ENCODE results near the gene CAMK2D.

Gene CAMK2D

DNA sequence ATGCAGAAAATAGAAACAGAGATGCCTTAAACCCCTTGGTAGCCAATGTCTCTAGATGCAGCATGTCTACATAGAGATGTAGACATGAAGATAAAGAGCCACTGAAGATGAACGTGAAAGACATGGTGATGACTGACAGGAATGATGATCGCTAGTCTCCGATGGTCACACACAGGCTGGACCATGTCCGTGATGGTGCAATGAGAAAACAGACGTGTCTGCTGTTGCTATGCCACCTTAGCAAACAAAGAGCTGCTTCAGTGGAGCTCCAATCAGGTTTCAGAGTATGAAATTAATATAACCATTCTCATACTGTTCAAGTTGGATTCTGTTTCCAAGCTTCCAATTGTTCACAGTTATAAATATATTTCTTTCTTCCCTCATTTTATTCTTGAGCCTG, 256.5 kb downstream of the CAMK2D start:
- DNase-seq = no peak

DNA sequence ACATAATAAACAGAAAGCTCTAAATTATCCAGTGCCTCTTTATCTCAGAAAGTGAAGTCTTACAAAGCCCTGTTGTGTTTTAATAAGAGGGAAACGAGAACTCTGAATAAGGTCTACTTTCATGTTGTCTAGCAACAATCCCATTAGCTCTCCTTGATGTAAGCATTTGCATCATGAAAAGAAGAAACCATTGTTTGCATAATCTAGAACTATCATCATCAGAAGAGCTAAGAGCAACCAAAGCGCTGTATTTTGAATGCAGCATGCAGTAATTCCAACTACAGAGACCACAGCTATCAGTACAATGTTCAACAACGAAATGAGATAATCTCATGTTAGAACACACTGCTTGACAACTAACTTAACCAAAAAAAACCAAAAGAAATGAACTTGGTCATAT, 257.1 kb downstream of the CAMK2D start:
- no peak for DNase-seq

DNA sequence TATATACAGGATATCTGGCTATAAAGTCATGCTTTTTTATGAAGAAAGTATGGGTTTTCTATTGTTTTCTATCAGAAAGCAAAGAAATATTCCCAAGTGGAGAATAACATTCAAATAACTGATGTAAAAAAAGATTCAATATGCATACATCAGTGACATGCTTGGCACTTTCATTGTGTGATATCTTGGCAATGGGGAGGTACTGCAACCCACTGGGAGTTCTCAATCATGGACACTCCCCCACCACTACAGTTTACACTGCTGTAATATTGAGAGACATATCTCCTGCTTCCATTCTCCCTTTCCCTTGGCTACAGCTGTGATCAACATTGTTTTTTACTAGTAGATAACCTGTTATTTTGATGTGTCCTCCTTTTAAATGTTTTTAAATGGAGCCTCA, 257.8 kb downstream of the CAMK2D start:
- DNase-seq = no peak

DNA sequence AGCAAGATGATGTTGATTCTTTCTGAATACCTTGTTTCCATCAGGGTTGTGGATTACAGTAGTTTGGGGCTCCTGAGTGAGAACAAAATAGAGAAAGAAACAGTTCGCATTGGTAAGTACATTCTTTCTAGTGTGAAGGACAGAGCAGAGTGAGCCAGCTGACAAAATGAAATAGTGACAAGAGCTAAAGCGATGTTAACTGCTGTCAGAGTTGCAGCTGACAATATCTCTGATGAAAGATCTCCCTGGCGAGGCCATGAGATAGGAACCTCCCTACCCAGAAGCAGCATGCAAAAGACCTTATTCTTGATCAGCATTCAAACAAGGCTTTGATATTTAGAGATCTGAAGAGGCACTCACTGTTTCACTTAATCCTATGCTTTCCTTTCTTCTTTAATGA, 258.6 kb downstream of the CAMK2D start:
- DNase-seq = no peak

DNA sequence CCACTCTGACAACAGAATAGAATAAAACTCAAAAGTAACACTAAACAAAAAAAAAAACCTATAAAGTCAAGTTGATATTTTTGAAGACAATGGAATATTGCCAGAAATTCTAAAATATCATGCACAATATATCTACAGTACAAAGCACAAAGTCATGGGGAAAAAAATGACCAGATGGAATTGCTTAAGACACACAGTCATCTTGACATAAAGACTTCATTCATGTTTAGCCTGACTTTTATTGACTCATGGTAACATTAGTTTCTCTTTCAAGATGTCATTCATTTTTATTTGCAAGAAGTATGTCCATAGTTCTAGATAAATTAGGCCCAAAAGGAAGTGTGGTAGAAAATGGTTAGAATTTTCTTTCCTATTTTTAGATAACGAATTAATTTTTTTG, 259.1 kb downstream of the CAMK2D start:
- peak; percentile 54 for DNase-seq

DNA sequence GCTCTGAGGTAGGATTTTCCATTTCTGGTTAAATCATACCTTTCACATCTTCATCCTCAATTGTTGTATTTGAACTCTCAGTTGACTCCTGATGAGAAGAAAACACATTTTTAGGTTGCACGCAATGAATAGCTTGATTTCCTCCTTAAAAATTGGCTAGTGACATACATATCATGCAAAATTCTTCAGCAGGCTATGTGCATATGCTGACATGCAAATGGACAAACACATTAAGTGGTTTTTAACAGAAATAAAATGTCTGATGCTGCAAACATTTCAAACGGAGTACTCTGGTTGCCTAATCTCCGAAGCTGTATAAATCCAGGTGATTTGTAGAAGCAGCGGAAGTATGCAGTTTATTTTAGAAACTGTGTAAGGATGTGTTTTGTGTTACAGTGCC, 261.1 kb downstream of the CAMK2D start:
- DNase-seq = no peak

DNA sequence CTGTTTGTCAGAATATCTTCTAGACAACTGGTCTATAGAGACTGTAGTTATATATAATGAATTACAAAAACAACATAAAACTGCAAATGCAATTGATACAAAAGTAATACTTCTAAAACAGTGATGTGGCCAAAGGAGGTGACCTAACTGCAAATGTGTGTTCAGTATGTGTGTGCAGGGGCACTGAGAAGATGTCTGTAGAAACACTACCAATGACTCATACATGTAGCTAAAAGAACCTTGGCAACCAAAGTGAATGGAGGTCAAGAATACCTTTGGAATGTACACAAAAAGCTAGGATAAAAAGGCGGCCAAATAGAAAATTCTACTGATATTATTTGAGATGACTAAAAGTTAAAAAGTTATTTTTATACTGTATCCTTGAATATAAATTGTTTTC, 261.8 kb downstream of the CAMK2D start:
- no peak for DNase-seq

DNA sequence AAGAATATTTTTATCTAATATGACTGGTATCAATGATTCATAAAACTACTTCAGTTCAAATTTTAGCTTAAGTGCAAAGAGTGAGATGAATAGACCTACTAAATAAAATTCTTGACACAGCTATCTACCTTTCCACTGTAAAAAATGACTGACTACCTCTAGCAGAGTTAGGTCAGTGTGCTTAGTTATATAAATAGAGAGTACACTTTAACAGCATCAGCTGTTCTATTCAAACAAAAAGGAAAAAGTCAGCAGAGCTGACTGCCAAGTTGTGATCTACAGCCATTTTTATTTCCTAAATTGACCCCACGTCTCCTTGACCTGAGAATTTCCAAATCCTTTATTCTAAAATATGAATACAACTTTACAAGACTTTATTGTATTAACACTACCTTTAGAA, 262.4 kb downstream of the CAMK2D start:
- DNase-seq = no peak

DNA sequence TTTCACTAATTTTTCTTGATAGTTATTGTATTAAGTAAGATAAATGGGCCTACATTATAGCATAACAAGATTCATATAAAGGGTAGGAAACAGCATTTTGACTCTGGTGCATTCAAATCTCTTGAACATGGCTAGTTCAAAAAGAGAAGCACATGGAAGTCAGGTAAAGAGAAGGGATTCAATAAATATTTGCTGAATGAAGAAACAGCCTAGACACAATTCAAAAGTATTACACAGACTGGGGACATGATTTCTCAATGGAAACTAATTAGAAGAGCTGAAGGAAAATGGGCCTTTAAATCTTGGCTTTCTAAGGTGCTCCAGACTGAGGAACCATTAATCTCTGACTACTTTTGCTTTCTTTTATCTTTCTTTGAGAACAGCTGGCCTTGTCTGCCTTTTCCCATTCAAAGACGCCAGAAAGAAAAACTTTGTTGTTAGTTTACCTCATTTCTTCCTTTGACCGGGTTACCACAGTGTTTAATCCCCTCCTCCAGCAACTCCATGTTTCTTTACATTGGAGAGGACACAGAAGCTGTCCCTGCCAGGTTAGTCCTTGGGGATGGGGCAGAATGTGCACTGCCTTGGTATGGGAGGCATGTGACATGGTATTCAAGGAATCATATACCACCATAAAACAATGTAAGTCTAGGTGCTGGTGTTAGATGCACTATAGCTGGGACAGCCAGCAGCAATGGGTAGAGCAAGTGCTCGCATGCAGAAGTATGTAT, 264.2 kb downstream of the CAMK2D start:
- no peak for DNase-seq

DNA sequence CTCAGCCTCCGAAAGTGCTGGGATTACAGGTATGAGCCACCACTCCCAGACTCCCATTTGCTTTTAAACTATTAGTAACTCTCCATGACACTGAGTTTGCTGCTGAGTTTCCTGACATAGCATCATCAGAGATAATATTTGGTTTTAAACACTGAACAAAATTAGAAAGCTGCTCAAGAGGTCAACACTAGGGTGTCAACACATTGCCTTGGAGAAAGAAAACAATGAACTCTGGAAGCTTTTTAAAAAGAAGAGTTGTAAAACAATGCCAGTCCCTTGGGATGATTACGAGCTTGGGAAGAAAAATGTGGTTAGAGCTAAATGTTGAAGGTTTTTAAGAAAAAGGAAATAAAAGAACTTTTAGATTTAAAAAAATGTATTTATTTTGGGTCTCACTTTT, 264.8 kb downstream of the CAMK2D start:
- no peak for DNase-seq

DNA sequence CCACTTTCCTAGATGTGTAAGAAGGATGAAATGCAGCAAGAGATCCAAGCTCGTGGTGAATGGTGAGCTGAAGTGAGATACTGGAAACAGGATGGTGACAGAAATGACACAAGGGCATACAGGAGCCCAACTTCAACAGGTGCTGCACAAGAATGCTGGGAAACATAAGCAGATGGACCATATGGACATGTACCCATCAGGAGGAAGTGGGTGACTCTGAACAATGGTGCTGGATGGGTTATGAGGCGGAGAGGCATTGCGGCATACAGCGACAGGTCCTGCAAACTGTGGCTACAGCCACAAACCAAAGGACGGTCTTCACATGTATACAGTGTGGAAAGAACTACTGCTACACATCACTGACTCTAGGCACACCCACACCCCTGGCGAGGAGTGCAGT, 265.7 kb downstream of the CAMK2D start:
- no peak for DNase-seq

DNA sequence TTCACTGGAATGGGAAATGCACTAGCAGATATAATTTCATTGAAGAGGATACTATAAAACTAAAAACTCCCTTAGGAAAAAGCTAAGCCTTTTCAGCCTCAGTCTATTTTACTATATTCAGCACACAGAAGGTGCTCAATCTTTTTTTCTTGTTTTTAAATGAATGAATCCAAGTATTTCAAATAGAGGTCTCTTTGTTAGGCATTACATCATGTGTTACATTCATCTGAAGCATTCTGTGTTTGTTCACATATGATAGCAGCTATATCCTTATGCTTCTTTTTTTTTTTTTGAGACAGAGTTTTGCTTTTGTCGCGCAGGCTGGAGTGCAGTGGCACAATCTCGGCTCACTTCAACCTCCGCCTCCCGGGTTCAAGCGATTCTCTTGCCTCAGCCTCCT, 278.4 kb downstream of the CAMK2D start:
- no peak for DNase-seq

DNA sequence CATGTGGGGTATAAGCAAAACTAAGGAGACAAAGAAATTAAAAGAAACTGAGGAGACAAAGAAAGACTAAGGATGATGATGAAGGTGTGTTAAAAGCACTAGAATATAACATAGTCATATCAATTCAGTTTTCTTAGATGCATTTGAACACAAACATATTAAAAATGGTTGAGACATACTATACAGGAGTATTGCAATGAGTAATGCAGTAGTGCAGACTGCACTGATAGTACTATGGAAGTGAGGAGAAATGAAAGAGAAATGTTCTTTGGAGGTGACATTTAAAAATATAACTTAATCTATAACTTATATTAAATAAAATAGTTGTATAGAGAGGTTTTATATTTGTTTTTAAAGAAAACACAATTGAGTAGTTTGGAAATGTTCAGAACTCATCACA, 279.2 kb downstream of the CAMK2D start:
- no peak for DNase-seq

DNA sequence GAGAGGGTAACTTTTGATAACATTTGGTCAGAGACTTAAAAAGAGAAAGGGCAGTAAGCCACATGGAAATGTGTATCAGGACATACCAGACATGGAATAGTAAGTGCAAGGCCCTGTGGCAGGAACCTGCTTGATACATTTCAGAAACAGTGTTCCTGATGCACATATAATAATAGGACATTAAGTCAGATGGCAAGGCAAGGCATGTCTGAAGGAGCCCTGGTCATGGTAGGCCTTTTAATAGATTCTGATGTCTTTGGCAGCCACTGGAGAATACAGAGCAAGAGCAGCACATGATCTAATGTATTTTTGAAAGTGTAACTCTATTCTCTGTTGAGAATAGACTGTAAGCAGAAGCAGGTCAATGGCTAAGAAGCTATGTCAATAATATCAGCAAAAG, 279.7 kb downstream of the CAMK2D start:
- no peak for DNase-seq

DNA sequence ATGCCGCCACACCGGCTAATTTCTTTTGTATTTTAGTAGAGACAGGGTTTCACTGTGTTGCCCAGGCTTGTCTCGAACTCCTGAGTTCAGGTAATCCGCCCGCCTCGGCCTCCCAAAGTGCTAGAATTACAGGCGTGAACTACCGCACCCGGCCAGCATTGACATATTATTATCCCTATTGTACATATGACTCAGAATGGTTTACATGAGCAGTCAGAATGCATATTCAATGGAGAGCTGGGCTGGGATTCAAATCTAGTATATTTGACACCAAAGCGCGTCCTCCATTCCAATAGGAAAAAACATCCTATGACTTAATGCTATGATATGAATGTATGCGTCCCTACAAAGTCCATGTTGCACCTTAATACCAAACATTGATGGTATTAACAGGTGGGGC, 281.4 kb downstream of the CAMK2D start:
- no peak for DNase-seq

DNA sequence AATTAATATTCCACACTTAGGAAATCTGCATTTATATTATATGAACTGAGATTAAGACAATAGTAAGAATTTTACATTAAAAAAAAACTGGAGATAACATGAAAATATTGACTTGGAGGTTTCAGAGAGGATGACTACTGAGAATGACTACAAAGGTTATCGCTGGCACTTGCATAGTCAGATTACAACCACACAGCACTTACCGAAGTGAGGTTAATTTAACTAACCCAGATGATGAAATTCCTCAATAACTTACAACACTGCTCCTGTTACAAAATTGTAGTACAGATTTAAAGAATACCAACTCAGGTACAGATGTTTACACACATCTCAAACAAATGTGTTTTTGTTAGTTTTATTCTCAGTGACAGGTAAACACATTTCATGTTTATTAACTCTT, 283.5 kb downstream of the CAMK2D start:
- DNase-seq = no peak

DNA sequence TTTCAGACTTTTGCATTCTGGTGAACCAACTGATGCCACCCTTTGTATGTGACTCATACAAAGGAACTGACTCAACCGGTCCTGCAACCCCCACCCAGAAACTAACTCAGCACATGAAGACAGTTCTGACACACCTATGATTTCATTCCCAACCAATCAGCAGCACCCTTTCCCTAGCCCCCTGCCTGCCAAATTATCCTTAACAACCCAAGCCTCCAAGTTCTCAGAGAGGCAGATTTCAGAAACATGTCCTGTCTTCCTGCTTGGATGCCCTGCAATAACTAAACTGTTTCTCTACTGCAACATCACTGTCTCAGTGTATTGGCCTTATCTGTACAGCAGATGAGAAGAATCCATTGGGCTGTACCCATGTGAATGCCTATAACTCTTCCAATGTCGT, 284.7 kb downstream of the CAMK2D start:
- DNase-seq = peak; percentile 10

DNA sequence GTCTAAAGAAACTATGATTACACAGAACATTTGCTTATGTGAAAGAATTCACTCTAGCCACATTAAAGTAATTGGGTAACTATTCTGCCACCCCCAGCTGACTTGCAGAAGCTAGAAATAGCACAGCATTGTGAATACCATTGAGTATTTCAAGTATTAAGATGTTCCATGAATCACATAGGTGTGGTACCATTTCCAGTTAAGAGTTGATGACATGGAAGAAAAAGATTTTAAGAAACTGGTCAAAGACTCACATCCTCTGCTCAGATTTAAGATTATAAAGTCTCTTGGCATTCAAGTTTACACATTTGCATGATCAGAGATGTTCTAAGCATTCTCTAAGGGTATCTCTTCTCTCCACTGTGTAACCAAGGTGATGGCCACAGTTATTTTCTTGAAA, 287.5 kb downstream of the CAMK2D start:
- peak; percentile 42 for DNase-seq

DNA sequence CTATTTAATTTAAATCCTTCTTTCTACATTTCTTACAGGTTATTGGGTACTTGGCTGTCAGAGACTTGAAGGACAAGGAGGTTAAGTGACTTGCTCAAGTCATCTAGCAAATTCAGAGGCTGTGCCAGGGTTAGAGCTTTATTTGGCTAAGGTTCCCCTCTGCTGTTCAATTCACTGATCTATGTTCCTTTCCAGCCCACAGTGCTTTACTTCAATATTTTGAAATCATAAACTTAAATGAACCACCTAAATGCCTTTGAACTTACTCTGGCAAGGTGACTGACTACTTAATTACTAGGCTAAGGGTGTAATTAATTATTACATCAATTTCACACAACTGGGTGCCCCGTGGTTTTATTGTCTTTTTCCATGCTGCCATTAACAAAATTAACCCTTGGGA, 288.7 kb downstream of the CAMK2D start:
- DNase-seq = no peak

DNA sequence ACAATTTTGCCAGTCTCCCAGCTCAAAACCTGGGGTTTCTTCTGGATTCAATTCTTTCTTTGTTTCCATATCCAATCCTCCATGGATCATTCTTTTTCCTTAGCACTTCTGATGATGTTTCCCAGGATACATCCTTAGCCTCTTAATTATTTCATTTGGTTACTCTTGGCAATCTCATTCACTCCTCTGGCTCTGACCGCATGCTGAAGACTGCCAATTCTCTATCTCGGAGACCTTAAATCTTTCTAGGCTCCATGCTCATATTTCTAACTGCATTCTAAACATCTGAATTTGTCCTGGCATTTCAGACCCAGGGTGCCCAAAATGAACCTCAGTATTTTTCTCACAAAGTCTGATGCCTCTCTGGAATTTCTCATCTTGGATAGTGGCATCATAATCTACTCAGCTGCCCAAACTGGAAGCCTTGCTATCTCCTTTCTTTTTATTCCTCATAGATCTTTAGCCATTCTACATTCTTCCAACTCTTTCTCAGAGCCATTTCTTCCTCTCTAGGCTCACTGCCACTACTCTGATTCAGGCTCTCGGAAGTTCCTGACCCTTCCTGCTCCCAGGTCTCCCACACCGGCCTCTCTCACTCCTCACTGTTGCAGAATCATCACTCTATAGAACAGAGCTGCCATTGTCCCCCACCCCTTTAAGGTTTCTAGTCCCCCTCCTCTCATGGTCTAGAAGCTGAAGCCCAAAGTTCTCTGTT, 290.2 kb downstream of the CAMK2D start:
- no peak for DNase-seq

DNA sequence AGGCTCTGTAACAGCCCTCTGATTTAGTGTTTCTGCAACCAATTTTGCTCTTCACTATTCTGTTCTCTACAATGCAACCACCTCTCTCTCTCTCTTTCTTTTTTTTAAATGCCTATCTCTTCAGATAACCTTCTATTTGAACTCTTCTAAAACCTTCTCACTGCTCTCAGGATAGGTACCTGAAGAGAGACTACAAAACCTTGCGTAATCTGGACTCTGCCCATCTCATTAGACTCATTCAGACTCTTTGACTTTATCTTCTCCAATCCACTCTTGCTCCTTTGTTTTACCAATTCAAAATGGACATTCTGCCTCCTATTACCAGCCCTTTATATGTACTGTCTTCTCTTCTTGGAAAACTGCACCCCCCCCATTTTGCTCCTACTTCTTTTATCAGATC, 291.6 kb downstream of the CAMK2D start:
- DNase-seq = no peak

DNA sequence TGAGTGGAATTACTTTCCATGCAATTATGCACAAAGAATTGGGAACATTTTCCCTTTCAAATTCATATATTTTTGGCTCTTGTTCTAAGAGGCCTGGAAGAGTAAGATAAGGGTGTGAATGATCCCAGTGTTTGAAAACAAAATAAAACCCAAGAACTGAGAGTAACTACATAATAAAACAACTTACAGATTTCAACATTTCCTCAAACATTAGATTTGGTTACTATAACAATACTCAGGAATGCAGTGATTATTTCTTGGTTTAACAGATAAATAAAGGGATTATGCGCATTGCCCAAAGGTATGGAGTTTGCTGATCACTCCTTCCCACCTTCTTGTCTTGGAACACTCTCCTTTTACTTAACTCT, 292.5 kb downstream of the CAMK2D start:
- DNase-seq = no peak

DNA sequence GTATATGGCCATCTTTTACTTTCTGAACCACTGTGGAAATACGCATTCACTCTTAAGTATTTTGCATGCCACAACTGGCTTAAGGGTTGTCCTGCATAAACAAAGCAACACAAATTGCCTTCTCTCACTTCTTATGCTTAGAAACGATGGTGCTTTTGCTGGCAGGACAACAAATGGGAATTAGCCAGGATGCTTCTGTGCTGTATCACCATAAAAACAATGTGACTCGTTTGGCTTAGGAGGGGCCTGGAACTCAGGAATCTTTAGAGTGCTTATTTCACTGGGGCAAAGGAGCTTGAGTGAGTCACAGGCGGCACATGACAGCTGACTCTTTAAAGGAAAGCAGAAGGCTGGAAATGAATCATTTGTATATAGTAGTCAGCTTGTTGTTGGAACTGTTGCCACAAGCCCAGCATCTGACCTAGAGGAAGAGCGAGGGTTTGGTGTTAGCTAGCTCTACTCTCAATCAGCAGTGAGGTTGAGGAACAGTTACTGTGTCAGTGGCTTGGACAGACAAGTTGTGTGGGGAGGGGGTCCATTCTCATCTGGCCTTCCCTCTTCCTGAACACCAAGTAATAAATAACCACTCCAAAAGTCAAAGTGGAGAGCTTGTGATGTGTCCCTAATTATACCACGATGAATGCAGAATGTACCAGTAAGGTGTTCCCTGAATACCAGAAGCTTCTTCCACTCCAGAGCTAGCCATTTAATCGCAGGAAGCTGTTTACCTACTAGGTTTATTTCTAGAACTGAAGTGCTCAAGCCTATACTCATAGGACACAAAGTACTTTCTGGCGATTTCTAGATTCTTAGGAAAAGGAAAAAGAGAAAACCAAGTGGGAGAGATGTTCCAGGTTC, 293.1 kb downstream of the CAMK2D start:
- peak; percentile 94 for DNase-seq

DNA sequence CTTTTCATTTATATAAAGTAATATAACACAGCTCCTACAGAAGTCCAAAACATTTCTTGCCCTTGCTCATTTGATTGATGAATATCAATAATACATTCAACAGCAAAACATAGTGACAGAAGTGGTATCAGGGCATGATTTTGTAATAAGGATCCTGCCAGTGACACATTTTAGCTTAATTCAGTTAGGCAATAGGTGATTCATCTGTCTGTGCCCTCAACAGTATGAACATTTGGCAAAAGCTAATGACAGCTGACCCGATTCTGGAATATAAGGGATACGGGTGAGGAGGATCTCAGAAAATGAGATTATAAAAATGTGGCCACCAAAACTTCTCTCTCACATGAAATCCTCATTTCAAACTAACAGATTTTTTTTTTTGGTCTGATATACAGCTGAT, 294.0 kb downstream of the CAMK2D start:
- DNase-seq = peak; percentile 87

Data from inflammatory macrophage treated with lipopolysaccharide for 4 hours (primary cell).